ENCODE measurements around the gene KAT2A.
"Not testable (repeated sequence)": the region's sequence is repeated elsewhere in the genome, so short reads cannot be mapped to it uniquely, and the experiment has no call there.

Gene KAT2A

DNA sequence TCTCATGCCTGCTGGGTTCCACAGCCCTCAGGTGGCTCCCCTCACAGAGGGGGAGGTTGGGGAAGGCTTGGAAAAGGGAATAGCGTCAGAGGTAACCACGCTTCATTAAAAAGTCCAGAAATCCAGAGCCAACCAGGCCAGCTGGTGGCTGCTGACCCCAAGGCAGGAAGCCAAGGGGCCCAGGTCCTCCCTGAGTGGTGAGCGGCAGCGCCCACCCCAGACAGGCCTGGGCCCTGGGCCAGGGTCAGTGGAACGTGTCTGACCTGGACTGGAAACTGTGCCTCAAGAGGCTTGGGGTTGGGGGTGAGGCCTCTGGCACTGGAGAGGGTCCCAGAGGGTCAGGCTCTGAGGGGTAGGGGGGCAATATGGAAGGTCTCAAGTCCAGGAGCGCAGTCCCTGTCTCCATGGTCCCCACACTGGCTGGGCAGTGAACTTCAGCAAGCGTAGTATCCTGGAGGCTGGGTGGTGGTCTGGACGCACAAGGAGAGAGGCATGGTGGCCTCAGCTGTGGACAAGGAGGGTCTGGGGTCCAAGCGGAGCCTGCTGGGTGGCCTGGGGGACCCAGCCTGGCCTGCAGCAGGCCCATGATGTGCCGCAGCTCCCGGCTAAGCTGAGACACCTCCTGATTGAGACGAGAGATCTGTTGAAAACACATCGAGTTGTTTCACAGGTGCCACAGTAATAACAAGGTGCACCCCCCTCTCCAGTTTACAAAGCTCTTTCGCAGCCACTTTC is 38.8 kb upstream of the KAT2A start:
- no peak for DNase-seq (ENCODE audit: insufficient read length, low spot score)
- FAIRE-seq = no peak
- TF ChIP-seq SPI1 (IDR thresholded peaks at IDR 0.05; ENCODE audit: low read depth, low read length) (no peak), POLR2AphosphoS5 (IDR thresholded peaks at IDR 0.05; ENCODE audit: low read depth, low read length) (no peak)

DNA sequence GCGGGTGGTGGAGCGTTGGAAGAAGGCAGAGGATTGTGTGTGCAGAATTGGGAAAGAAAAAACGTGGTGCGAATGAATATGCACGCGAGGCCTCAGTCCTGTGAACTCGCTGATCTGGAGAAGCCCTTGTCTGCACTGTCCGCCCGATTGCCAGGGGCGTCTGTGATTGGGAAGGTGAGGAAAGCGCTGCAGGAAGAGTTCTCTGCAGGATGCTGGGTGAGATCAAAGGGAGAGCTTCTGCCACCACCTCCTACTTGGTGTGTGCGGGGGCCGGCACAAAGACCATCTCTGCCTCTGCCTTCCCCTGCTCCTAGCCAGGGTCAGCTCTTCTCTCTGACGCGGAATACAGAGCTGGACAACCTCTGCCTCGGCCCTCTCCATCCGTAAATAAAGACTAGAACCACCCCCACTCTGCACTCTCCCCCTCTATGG is 34.5 kb upstream of the KAT2A start:
- TF ChIP-seq PAX5 (IDR thresholded peaks at IDR 0.05; ENCODE audit: insufficient read depth, low read length, severe bottlenecking) (no peak), POLR2A (IDR thresholded peaks at IDR 0.05; ENCODE audit: low read depth, low read length) (no peak), POU2F2 (IDR thresholded peaks at IDR 0.05; ENCODE audit: low read depth, low read length) (no peak), TAF1 (IDR thresholded peaks at IDR 0.05; ENCODE audit: low read depth, low read length) (no peak), POLR2AphosphoS5 (IDR thresholded peaks at IDR 0.05; ENCODE audit: low read depth, low read length) (no peak)

DNA sequence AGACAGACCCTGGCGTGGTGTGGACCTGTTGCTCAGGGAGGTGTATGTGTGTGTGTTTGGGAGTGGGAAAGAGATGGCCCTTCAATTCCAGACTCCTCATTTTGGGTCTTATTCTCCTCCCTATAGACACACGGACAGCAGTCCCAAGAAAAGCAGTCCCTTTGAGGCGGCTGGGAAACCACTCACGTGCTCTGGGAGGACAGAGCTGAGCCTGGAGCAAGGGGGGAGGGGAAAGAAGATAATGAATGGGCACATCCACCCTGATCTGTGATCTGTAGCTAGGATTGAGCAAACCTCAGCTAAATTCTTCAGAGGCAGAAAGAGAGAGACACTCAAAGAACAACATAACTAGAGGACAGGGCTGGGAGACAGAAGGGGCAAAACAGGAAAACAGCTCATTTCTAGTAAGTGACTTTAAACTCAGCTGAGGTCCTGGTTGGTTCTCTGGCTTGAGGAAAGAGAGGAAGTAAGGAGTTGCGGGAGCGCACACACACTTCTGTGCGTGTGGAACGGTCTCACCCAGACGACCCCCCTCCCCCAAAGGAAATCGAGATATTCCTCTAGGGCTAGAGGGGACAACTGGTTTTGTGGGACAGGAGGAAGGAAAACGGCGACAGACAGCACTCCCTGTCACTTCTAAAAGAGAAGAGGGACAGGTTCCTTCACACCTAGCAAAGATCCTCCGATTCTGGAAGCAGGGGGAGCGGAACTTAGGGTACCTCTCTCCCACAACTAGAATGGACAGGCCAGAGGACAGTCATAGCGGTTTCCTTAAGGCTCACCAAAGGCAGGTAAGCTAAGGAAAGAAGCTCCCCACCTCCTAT is 33.0 kb upstream of the KAT2A start:
- no peak for TF ChIP-seq PAX5 (IDR thresholded peaks at IDR 0.05; ENCODE audit: insufficient read depth, low read length, severe bottlenecking)
- peak; percentile 41; the same call in 1 of the 2 replicates for TF ChIP-seq SPI1 (IDR thresholded peaks at IDR 0.05; ENCODE audit: low read depth, low read length)
- FAIRE-seq (peak; percentile 76), DNase-seq (ENCODE audit: insufficient read length, low spot score) (no peak)

More for the DNA sequence above, 34.5 kb upstream of the KAT2A start:
- FAIRE-seq = no peak
- DNase-seq (ENCODE audit: insufficient read length, low spot score) = no peak

DNA sequence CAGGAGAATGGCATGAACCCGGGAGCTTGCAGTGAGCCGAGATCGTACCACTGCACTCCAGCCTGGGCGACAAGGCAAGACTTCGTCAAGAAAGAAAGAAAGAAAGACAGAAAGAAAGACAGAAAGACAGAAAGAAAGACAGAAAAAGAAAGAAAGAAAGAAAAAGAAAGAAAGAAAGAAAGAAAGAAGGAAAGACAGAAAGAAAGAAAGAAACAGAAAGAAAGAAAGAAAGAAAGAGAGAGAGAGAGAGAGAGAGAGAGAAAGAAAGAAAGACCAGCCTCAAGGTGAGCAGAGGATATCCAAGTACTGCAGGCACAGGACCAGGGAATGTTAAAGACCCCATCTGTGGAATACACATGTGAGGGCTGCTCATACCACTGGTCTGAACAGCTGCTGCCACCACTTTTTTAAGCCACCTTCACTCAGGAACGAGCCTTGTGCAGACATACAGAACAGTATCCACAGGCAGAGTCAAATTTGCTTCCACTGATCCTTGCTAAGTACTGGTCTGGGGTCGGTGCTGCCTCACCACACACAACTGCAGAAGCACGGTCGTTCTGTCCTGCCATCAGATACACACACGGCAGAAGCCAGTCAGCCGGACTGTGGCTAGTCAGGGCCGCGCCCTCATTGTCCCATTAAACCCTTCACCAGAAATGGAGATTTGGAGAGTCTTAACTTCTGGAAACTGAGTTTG is 25.9 kb upstream of the KAT2A start:
- no peak for FAIRE-seq
- no peak for TF ChIP-seq PAX5 (IDR thresholded peaks at IDR 0.05; ENCODE audit: insufficient read depth, low read length, severe bottlenecking)
- TF ChIP-seq POLR2A (IDR thresholded peaks at IDR 0.05; ENCODE audit: low read depth, low read length) = no peak
- no peak for TF ChIP-seq TAF1 (IDR thresholded peaks at IDR 0.05; ENCODE audit: low read depth, low read length)
- no peak for TF ChIP-seq POLR2AphosphoS5 (IDR thresholded peaks at IDR 0.05; ENCODE audit: low read depth, low read length)
- no peak for TF ChIP-seq SPI1 (IDR thresholded peaks at IDR 0.05; ENCODE audit: low read depth, low read length)
- no peak for TF ChIP-seq POU2F2 (IDR thresholded peaks at IDR 0.05; ENCODE audit: low read depth, low read length)
- no peak for DNase-seq (ENCODE audit: insufficient read length, low spot score)

DNA sequence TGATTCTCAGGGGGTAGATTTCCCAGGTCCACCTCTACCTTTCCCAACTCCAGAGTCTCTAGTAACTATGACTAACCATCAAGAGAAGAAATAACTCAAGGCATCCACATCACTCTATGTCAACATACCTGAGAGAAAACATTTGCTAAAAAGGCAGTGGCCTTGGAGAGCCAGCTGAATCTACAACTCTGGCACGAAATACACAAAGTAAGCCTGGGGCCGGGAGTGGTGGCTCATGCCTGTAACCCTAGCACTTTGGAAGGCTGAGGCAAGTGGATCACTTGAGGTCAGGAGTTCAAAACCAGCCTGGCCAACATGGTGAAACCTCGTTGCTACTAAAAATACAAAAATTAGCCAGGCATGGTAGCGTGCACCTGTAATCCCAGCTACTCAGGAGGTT is 22.0 kb upstream of the KAT2A start:
- not testable (repeated sequence) for DNase-seq (ENCODE audit: insufficient read length, low spot score); FAIRE-seq

DNA sequence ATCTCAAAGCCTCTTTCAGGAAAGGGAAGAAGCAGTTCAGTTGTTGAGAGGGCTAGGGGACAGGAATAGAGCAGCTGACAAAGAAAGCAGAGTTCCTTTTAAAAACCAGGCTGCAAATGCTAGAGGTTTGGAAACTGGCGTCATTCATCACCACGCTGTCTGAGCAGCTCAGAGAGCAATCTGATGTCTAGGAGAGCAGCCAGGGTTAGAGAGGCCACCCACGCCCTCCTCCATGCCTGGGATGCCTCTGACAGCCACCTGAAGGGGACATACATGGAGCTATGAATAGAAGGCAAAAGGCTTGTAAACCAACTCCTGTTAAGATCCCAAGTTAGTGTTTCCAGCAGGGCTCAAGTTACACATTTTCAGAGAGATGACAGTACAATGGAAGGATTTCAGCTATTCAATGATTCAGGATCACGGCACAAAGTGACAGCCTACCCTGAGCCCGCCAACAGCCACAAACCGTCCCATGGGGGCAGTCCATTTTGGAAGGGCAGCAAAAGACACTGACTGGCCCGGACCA is 21.3 kb upstream of the KAT2A start:
- TF ChIP-seq POLR2AphosphoS5 (IDR thresholded peaks at IDR 0.05; ENCODE audit: low read depth, low read length) (no peak), SPI1 (IDR thresholded peaks at IDR 0.05; ENCODE audit: low read depth, low read length) (no peak), TAF1 (IDR thresholded peaks at IDR 0.05; ENCODE audit: low read depth, low read length) (no peak), PAX5 (IDR thresholded peaks at IDR 0.05; ENCODE audit: insufficient read depth, low read length, severe bottlenecking) (no peak), POLR2A (IDR thresholded peaks at IDR 0.05; ENCODE audit: low read depth, low read length) (no peak), POU2F2 (IDR thresholded peaks at IDR 0.05; ENCODE audit: low read depth, low read length) (no peak)
- FAIRE-seq (no peak), DNase-seq (ENCODE audit: insufficient read length, low spot score) (no peak)

DNA sequence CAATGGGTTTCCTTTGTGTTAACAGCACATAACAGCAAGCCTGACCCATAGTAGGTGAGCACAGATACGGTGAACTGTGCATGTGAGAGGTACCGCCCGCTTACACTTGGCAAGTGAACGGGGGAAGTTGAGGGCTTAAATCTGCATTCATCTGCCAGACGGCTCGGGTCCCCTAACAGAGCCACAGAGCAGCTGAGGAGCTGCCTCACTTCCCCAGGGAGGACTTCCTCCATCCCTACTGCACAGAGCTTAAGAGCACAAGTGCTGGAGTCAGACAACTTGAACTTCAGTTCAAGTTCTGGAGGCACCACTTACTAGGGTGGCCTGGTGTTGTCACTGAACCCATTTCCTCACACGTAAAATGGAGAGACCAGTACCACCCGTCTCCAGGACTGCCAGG is 20.2 kb upstream of the KAT2A start:
- no peak for TF ChIP-seq POLR2AphosphoS5 (IDR thresholded peaks at IDR 0.05; ENCODE audit: low read depth, low read length)
- no peak for TF ChIP-seq SPI1 (IDR thresholded peaks at IDR 0.05; ENCODE audit: low read depth, low read length)
- no peak for TF ChIP-seq POLR2A (IDR thresholded peaks at IDR 0.05; ENCODE audit: low read depth, low read length)
- TF ChIP-seq TAF1 (IDR thresholded peaks at IDR 0.05; ENCODE audit: low read depth, low read length) = no peak
- TF ChIP-seq PAX5 (IDR thresholded peaks at IDR 0.05; ENCODE audit: insufficient read depth, low read length, severe bottlenecking) = no peak
- TF ChIP-seq POU2F2 (IDR thresholded peaks at IDR 0.05; ENCODE audit: low read depth, low read length) = no peak
- no peak for FAIRE-seq
- DNase-seq (ENCODE audit: insufficient read length, low spot score) = no peak

DNA sequence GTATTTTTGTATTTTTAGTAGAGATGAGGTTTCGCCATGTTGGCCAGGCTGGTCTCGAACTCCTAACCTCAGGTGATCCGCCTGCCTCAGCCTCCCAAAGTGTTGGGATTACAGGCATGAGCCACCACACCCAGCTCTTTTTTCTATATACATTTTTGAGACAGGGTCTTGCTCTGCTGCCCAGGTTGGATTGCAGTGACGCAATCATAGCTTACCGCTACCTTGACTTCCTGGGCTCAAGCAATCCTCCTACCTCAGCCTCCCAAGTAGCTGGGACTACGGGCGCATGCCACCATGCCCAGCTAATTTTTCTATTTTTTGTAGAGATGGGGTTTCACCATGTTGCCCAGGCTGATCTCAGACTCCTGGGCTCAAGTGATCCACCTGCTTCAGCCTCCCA is 19.5 kb upstream of the KAT2A start:
- not testable (repeated sequence) for DNase-seq (ENCODE audit: insufficient read length, low spot score); FAIRE-seq

DNA sequence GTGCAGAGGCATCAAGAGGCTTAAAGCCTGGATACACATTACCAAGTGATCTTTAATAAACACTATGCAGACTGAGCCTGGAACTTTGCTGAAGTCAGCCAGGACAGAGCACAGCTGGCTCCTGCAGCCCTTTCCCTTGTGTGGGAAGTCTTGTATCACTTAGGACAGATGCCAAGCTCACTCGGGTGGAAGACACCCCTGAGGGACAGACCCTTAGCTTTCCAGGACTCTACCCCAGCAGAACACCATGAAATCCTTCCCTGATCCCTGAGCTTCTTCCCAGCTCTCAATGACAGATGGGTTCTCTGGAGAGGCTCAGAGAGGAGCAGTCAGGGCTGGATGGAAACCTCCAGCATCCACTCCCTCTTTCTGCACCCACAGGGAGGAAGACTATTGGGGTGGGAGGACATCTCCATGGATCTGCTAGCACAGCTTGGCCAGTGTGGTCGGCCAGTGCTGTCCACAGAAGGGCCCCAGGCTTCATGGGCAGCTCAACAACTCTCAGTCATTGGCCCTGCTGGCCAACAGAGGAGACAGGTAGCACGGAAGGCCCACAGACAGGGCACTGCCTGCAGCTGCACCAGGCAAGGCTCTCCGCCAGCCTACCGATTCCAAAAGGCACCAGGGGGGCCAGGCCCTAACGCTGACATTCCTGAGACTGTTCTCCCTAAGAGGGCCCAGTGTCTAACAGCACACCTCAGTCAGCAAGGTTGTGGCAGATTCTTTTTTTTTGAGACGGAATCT is 17.8 kb upstream of the KAT2A start:
- no peak for FAIRE-seq
- no peak for DNase-seq (ENCODE audit: insufficient read length, low spot score)
- TF ChIP-seq POLR2AphosphoS5 (IDR thresholded peaks at IDR 0.05; ENCODE audit: low read depth, low read length) (no peak), PAX5 (IDR thresholded peaks at IDR 0.05; ENCODE audit: insufficient read depth, low read length, severe bottlenecking) (no peak), TAF1 (IDR thresholded peaks at IDR 0.05; ENCODE audit: low read depth, low read length) (no peak), POLR2A (IDR thresholded peaks at IDR 0.05; ENCODE audit: low read depth, low read length) (no peak), SPI1 (IDR thresholded peaks at IDR 0.05; ENCODE audit: low read depth, low read length) (no peak), POU2F2 (IDR thresholded peaks at IDR 0.05; ENCODE audit: low read depth, low read length) (no peak)
